Measurements from ENCODE around the gene FGF14.

DNA sequence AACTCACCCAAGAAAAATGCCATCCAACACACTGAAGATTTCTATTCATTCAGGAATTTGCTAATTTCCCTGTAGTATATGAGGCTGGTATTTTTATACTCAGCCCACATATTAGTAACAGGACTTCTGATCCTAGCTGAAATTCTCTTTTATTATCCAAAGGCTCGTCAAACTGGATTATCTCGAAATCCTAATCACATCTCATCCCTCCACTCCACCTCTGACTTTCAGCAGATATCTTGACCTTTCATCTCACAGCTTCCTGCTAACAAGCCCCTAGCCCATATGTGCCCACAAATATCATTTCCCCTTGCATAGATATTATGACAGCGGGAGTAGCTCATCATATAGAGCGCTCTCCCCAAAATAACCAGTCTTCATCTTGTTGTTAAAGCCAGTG is 279.7 kb downstream of the FGF14 start:
- TF ChIP-seq, protein P1, sequence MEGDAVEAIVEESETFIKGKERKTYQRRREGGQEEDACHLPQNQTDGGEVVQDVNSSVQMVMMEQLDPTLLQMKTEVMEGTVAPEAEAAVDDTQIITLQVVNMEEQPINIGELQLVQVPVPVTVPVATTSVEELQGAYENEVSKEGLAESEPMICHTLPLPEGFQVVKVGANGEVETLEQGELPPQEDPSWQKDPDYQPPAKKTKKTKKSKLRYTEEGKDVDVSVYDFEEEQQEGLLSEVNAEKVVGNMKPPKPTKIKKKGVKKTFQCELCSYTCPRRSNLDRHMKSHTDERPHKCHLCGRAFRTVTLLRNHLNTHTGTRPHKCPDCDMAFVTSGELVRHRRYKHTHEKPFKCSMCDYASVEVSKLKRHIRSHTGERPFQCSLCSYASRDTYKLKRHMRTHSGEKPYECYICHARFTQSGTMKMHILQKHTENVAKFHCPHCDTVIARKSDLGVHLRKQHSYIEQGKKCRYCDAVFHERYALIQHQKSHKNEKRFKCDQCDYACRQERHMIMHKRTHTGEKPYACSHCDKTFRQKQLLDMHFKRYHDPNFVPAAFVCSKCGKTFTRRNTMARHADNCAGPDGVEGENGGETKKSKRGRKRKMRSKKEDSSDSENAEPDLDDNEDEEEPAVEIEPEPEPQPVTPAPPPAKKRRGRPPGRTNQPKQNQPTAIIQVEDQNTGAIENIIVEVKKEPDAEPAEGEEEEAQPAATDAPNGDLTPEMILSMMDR (IDR thresholded peaks at IDR 0.05) = no peak
- TF ChIP-seq POLR2A (IDR thresholded peaks at IDR 0.05) = no peak
- TF ChIP-seq EP300 (IDR thresholded peaks at IDR 0.05) = no peak
